ENCODE results near the gene PNPLA5. TPM values are rescaled to one million over a fixed set of nuclear protein-coding genes. Genes with fewer than 3 reads are reported as not detected.

The PNPLA5 gene
- total RNA-seq, 1 donor from 2014 or later = not detected

DNA sequence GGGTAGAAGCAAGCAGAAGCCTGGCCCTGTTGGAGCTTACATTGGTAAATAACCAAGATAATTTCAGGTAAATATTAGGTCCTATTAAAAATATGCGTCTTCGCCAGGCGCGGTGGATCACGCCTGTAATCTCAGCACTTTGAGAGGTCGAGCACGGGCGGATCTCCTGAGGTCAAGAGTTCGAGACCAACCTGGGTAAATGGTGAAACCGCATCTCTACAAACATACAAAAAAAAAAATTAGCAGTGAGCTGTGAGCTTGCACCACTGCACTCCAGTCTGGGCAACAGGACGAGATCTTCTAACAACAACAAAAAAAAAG is 29.0 kb downstream of the PNPLA5 start:
- intact Hi-C loops (cut with DNase I) = no loop called here
- Histone ChIP-seq H3K9me3 (no peaks in the 10 kb centered on the region), H3K27ac (no peak overlapping the region), H3K4me1 (no peaks in the 10 kb centered on the region), H3K27me3 (peaks cover 9% of the 10 kb centered on the region), H3K4me3 (no peak overlapping the region), H3K36me3 (no peaks in the 10 kb centered on the region)
- TF ChIP-seq, protein P1, sequence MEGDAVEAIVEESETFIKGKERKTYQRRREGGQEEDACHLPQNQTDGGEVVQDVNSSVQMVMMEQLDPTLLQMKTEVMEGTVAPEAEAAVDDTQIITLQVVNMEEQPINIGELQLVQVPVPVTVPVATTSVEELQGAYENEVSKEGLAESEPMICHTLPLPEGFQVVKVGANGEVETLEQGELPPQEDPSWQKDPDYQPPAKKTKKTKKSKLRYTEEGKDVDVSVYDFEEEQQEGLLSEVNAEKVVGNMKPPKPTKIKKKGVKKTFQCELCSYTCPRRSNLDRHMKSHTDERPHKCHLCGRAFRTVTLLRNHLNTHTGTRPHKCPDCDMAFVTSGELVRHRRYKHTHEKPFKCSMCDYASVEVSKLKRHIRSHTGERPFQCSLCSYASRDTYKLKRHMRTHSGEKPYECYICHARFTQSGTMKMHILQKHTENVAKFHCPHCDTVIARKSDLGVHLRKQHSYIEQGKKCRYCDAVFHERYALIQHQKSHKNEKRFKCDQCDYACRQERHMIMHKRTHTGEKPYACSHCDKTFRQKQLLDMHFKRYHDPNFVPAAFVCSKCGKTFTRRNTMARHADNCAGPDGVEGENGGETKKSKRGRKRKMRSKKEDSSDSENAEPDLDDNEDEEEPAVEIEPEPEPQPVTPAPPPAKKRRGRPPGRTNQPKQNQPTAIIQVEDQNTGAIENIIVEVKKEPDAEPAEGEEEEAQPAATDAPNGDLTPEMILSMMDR (IDR thresholded peaks at IDR 0.05) = no peak
- TF ChIP-seq POLR2AphosphoS5 (IDR thresholded peaks at IDR 0.05; ENCODE audit: insufficient read depth in 1 of 2, low read depth in 1 of 2) = no peak
- no peak for TF ChIP-seq POLR2A (IDR thresholded peaks at IDR 0.05)
- DNase-seq (ENCODE audit: extremely low spot score in 2 of 2) = no peak

DNA sequence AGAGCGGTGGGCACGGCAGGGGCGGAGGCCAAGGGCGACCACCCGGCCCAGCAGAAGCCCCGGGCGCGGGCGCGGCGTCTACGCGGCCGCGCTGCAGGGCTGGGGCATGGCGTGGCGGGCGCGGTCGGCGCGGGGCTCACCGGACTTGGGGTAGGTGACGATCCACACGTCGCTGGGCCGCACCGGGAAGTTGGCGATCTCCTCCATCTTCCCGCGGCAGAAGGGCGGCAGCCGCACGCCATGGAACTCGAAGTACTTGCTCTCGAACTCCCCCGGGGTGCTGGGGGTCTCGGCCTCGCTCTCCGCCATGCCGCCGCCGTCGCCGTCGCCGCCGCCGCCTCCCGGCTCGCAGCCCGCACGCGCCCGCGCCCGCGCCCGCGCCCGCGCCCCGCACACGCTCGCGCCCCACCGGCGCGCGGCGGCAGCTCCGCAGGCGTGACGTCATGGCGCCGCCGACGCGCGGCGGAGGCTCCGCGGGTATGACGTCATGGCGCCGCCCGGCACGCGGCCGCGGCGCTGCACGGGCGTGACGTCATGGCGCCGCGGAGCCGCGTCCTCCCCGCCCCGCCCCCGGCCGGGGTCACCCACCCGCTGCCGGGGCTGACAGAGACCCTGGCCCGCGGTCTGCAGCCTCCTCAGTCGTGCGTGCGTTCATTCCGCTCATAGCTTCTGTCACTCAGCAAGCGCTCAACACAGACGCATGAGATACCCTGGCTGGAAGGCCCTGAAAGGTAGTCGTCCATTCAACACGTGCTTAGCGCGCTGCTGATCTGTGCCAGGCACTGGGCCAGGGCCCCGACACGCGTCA is 29.5 kb downstream of the PNPLA5 start, which contains the start of gene SULT4A1:
Gene SULT4A1 (minus strand): TSS at position 440 of the 808 bp plus-strand sequence. CDS start 131 bp downstream, at position 309.
- DNase-seq (ENCODE audit: extremely low spot score in 2 of 2) = no peak
- Histone ChIP-seq H3K27me3 (peaks cover 9% of the 10 kb centered on the region), H3K4me3 (no peak within 1 kb of the TSS)

DNA sequence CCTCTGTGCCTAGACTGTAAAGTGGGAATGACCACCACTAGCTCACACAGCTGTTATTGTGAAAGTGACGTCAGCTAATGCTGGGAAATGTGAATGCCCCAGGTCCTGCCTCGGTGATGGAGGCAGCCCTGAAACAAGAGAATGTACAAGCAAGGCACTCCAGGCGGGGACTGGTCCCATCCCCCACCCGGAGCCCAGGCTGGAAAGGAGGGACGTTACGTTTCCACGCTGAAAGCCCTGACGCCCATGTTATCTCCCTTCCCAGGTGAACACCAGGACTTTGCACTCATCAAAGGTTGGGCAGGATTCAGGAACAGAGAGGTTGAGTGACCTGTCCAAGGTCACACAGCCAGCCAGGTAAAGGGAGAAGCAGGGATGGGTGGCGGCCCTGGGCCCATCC is 30.3 kb downstream of the PNPLA5 start:
- no peak overlapping the region for H3K4me3 ChIP-seq
- intact Hi-C loops (cut with DNase I) = no loop called here
- H3K36me3 ChIP-seq = no peaks in the 10 kb centered on the region
- TF ChIP-seq, protein P1 (IDR thresholded peaks at IDR 0.05) = no peak
- TF ChIP-seq POLR2AphosphoS5 (IDR thresholded peaks at IDR 0.05; ENCODE audit: insufficient read depth in 1 of 2, low read depth in 1 of 2) (no peak), POLR2A (IDR thresholded peaks at IDR 0.05) (no peak)
- no peak for DNase-seq (ENCODE audit: extremely low spot score in 2 of 2)
- H3K27ac ChIP-seq = no peak overlapping the region
- H3K4me1 ChIP-seq = no peaks in the 10 kb centered on the region
- no peaks in the 10 kb centered on the region for H3K9me3 ChIP-seq
- peaks cover 9% of the 10 kb centered on the region for H3K27me3 ChIP-seq

More for the DNA sequence above, 29.5 kb downstream of the PNPLA5 start, which contains the start of gene SULT4A1:
- H3K4me1 ChIP-seq = no peaks in the 10 kb centered on the region
- no peaks in the 10 kb centered on the region for H3K9me3 ChIP-seq
- intact Hi-C loops (cut with DNase I) = no loop called here
- H3K36me3 ChIP-seq = no peaks in the 10 kb centered on the region
- H3K27ac ChIP-seq = no peak within 1 kb of the TSS
- TF ChIP-seq, protein P1 (IDR thresholded peaks at IDR 0.05) = no peak
- TF ChIP-seq POLR2A (IDR thresholded peaks at IDR 0.05) = no peak
- no peak for TF ChIP-seq POLR2AphosphoS5 (IDR thresholded peaks at IDR 0.05; ENCODE audit: insufficient read depth in 1 of 2, low read depth in 1 of 2)

DNA sequence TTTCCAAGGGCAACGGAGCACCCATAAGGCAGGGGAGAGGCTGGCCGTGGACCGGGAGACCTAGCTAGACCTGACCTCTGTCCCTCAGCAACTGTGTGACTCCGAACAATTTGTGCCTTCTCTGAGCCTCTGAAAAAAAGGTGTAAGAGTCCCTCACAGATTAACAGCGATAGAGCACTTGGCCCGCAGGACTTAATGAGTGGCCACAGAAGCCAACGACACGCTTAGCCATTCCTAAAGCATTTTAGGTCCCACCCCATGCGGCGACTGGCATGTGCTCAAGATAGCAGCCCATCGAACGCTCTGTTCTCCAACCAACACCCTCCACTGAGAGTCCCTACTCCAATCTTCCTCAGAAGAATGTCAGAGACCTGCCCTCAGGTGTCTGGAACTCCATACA is 31.0 kb downstream of the PNPLA5 start:
- H3K4me3 ChIP-seq = no peak overlapping the region
- H3K27ac ChIP-seq = no peak overlapping the region
- H3K4me1 ChIP-seq = no peaks in the 10 kb centered on the region
- H3K27me3 ChIP-seq = peaks cover 9% of the 10 kb centered on the region
- H3K9me3 ChIP-seq = no peaks in the 10 kb centered on the region
- DNase-seq (ENCODE audit: extremely low spot score in 2 of 2) = no peak
- TF ChIP-seq POLR2A (IDR thresholded peaks at IDR 0.05) = no peak
- TF ChIP-seq POLR2AphosphoS5 (IDR thresholded peaks at IDR 0.05; ENCODE audit: insufficient read depth in 1 of 2, low read depth in 1 of 2) = no peak
- TF ChIP-seq, protein P1 (IDR thresholded peaks at IDR 0.05) = no peak
- intact Hi-C loops (cut with DNase I) = no loop called here
- no peaks in the 10 kb centered on the region for H3K36me3 ChIP-seq

DNA sequence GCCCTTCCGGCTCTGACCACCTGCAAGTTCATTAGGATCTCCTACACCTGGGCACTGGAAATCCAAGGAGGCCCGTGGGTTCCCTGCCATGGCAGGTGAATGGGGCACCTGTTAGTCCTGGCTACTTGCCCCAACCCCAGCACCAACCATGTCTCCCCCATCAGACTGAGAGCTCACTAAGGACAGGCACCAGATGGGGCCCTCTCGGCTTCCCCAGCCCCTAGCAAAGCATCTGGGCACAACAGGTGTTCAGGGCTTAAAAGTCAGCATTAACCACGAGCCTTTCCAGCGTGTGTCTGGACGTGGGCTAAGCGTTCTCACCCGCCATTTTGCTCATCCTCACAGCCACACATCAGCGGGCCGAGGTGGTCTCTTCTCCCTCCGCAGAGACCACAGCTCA is 31.7 kb downstream of the PNPLA5 start:
- Histone ChIP-seq H3K9me3 (no peaks in the 10 kb centered on the region), H3K4me3 (no peak overlapping the region), H3K27me3 (peaks cover 9% of the 10 kb centered on the region), H3K36me3 (no peaks in the 10 kb centered on the region), H3K27ac (no peak overlapping the region), H3K4me1 (no peaks in the 10 kb centered on the region)
- TF ChIP-seq POLR2AphosphoS5 (IDR thresholded peaks at IDR 0.05; ENCODE audit: insufficient read depth in 1 of 2, low read depth in 1 of 2) = no peak
- no peak for TF ChIP-seq POLR2A (IDR thresholded peaks at IDR 0.05)
- TF ChIP-seq, protein P1 (IDR thresholded peaks at IDR 0.05) = no peak
- no peak for DNase-seq (ENCODE audit: extremely low spot score in 2 of 2)
- intact Hi-C loops (cut with DNase I) = no loop called here

Measured in vagina (tissue), 2 donors.